Erythroblast (primary cell): ENCODE measurements around the gene ALDH3A1.

ENCODE experiments used
- GATA1 ChIP-seq: IDR thresholded peaks from 2 replicates; pipeline ENCODE4 v1.6.1; 2011; ENCODE audit warnings: low read depth, mild to moderate bottlenecking, control low read depth, low read length, moderate library complexity
- POLR2A ChIP-seq: IDR thresholded peaks from 2 replicates; pipeline ENCODE4 v1.6.1; 2011; ENCODE audit warnings: mild to moderate bottlenecking, low read length

GRCh38 chr17:19771971-19772630 is 24.0 kb upstream of the ALDH3A1 start:
- TF ChIP-seq POLR2A (no peak), GATA1 (no peak)
